NCI-H187 (cell line): ENCODE measurements around the gene TNNT3.

Experiments used
- DNase-seq, 2 experiments: peaks; one replicate each; lab custom pipeline; 2025; lab: John Stamatoyannopoulos, UW

The TNNT3 gene

GRCh38 chr11:1923201-1923956 lies 3.9 kb downstream of the TNNT3 start:
- no peak for DNase-seq

GRCh38 chr11:1924181-1924580 lies 4.7 kb downstream of the TNNT3 start:
- DNase-seq = no peak

DNA sequence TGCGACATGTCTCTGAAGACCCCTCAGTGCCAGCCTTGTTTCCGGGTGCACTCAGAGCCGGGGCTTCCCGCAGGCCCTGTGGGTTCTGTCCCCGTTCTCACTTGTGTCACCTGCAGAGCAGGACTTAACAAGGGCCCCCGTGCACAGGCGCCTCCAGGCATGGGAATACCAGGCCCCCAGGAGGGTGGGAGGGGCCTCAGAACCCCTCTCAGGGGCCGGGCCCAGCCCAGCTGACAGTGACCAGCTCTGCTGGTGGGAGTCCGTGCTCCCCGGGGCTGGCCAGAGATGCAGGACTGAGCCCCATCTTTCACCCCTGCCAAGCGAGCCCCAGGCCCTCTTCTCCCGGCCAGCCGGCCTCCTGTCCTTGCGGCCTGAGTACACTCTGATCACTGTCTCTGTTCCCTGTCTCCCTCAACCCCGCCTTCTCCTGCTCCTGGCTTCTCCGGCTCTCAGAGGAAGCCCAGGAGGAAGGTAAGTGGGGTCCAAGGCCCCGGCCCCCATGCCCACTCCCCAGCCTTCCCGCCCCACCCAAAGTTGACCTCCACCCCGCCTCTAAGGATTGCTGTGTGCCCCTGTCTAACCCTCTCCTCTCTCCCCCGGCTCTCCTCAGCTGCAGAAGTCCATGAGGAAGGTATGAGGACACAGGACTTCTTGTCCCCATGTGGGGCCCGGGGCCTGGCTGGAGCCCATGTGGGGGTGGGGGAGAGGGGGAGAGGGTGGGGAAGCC lies 5.3 kb downstream of the TNNT3 start:
- DNase-seq = no peak

DNA sequence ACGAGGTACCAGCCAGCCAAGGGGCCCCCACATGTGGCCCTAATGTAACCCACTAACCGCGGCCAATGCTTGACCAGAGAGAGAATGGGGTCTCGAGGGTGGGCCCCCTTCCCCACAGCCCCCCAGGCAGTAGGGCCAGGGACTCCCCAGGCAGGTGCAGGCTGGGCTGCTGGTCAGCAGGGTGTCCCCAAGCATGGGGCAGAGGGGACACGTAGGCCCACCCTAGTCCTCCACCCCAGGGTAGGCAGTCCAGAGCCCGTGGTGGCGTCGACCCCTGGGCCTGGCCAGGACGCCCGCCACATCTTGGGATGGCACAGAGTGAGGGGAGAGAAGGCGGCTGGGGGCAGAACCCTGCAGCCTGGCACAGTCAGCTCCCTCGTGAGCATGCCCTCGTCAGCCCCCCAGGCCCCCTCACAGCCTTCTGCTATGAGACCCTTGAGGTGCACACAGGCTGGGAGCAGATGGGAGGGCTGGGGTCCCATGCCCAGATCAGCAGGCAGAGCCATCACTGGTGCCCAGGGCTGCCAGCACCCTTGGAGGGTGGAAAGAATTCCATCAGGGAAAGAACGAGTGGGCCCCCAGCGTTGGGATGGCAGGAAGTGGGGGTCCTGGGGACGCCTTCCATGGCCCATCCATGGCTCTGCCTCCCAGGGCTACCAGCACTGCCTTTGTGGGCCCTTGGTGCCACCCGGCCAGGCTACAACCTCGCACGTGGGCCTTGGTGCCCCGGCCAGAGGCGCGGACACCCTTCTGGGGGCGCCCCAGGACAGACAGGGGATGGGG lies 6.1 kb downstream of the TNNT3 start:
- DNase-seq = no peak

DNA sequence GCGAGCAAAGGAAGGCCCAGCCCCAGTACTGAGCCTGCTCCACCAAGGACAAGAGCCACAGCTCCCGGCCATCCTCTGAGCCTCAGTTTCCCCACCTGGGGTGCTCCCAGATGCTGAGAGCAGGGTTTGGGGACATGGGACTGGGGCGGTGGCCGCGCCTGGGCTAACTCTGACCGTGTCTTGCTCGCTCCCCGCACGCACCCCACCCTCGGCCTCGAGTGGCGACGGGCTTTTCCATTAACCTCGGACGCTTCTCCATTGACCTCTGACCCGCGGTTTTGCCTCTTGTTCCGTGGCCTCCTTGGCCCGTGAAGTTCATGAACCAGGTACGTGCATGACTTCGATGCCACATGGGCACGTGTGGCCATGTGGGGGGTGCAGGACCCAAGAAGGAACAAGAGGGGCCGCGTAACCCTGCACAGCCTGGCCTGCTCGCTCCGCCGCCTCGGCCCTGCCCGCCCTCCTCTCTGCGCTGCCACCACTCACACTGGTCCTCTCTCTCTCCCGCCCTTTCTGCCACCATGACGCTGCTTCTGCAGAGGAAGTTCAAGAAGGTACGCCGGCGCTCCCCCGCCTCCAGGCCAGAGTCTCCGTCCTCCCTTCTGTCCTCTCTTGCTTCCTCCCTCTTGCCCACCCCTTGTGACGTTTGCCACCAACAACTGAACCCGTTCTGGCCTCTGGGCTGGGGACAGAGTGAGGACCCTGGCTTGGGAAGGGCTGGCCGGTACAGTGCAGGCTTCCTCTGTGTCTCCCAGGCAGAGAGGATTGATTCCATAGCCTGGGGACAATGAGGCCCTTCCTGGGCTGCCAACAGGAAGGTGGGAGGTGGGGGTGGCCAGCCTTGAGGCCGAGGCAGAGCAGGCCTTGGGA lies 6.9 kb downstream of the TNNT3 start:
- DNase-seq = no peak

GRCh38 chr11:1927026-1927847 lies 7.7 kb downstream of the TNNT3 start:
- no peak for DNase-seq

GRCh38 chr11:1927848-1928469 lies 8.5 kb downstream of the TNNT3 start:
- DNase-seq = no peak

- DNase-seq = no peak
Observed at GRCh38 chr11:1928470-1928890, 9.0 kb downstream of the TNNT3 start.

DNA sequence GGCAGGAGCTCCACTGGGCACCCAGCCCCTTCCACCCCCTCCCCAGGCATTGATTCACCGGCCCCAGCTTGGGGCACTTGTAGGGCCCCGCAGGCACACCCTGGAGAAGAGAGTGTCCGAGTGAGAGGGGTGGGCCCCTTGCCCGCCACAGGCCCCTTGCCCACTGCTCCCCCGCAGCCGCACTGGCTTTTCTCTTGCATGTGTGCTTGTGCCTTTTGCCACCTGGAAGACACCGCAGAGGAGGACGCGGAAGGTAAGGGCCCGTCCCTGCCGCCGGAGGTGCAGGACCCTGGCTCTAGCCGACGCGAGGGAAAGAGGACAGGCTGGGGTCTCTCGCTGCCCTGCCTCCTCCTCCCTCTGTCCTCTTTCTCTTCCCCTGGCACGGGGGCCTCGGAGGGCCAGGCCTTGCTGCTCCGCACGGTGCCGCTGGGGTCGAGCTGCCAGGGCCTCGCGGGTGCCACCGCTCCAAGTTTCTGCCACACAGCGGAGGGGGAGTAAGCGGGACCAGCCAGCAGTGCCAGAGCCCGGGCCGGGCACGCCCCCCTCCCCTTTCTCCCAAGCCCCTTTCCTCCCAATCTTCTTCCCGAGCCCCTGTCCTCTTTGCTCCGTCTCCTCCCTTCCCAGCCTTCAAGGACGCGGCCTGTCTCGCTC lies 9.5 kb downstream of the TNNT3 start:
- no peak for DNase-seq

DNA sequence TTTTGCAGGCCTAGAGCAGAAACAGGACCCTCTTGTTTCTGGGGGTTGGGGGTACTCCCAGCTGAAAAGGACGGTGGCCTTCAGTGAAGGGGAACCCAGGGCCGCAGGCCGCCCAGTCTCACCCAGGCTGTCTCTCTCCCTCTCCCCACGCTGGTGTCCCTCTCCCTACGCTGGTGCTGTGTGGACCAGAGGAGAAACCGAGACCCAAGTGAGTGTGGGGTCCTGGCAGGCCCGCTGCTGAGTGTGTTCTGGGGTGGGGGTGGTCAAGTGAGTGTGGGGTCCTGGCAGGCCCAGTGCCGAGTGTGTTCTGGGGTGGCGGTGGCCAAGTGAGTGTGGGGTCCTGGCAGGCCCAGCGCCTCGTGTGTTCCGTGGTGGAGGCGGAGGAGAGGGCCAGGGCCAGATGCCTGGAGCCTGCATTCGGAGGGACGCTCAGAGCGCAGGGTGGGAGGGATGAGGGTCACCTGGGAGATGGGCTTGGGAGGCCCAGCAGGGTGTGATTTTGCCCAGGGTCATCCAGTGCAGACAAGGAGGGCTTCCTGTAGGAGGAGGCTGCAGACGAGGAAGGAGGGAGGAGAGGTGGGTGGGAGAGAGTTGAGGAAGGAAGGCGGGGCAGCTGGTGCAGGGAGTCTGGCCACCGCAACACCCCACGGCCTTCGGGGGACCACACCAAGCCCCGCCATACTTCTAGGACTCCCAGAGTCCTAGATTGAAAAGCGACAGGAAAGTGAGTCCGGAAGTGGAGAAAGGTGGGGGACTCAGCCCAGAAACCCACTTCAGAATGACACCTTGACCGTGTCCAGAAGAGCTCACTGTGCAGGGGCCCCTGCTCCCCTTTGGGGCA lies 10.3 kb downstream of the TNNT3 start:
- no peak for DNase-seq

DNA sequence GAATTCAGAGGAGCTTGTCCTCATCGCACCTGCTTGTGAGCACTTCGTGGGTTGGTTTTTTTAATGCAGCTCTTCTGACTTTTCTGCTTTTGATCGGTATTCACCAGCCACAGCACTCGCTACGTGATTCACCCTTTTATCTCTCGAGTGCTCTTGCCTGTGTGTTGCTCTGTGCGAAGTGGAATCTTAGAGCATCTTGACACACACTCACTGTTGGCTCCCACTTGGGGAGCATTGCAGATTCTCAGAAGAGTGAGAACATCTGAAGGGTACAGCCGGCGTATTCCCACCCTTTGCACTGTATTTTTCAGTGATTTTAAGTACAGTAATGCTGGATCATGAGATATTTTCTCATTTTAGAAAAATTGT lies 10.9 kb downstream of the TNNT3 start:
- no peak for DNase-seq

- no peak for DNase-seq
Observed at GRCh38 chr11:1931341-1932104, 12.0 kb downstream of the TNNT3 start.

GRCh38 chr11:1932105-1932480 lies 12.6 kb downstream of the TNNT3 start:
- DNase-seq = no peak

- no peak for DNase-seq
Observed at GRCh38 chr11:1932681-1933080, 13.2 kb downstream of the TNNT3 start.

DNA sequence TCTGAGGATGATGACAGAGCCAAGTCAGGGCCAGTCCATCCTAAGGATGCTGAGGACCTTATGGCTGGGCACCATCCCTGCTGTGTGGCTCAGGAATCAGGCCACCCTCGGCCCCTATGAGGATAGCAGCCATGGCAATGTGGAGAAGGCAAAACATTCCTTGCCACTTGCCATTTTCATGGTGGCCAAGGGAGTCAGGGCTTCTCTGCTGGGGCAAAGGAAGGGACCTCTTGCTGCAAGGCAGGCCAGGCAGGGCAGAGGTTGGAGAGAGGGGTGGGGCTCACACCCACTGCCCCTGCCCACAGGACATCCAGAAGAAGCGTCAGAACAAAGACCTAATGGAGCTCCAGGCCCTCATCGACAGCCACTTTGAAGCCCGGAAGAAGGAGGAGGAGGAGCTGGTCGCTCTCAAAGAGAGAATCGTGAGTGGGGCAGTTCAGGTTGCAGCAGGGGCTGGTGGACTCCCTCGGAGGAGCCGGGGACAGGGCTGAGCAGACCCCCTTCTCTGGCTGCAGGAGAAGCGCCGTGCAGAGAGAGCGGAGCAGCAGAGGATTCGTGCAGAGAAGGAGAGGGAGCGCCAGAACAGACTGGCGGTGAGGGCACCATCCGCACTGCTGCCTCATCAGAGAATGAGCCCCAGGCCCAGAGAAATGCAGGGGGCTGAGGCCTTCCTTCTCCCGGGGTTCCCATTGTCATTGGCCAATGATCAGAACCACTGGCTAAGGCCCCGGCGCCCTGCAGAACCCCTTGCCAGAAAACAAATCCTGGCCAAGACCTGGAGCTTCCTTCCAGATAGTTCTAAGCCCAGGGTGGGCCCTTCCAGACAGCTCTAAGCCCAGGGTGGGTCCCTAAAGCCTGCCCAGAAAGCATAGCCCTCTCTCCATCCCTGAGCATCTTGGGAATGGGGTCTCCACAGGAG lies 14.2 kb downstream of the TNNT3 start:
- DNase-seq = no peak

DNA sequence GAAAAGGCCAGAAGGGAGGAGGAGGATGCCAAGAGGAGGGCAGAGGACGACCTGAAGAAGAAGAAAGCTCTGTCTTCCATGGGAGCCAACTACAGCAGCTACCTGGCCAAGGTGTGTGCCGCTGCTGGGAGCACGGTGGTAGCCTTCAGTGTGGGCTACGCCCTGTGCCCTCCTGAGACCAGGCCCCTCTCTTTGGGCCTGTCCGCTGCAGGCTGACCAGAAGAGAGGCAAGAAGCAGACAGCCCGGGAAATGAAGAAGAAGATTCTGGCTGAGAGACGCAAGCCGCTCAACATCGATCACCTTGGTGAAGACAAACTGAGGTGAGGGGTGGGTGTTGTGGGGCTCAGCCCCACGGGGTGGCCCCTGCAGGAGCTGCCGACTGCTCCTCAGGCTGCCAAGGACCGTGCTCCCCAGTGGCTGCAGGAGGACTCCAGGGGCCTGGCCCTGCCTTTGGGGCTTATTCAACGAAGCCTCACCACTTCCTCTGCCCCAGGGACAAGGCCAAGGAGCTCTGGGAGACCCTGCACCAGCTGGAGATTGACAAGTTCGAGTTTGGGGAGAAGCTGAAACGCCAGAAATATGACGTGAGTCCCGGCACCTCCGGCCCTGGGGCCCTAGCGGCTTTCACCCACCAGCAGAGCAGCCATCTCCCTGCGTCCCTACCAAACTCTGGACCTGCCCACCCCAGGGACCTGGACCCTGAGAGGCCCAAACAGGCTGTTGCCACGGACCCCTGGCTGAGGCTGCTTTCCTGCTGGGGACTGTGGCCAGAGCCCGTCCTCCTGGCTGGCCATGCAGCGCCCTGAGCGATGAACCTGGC lies 15.0 kb downstream of the TNNT3 start:
- DNase-seq = no peak
